ENCODE measurements around the gene NEDD4L.

GRCh38 chr18:58400331-58400870, 356.4 kb downstream of the NEDD4L start:
- TF ChIP-seq CTCF (IDR thresholded peaks at IDR 0.05) = no peak
- TF ChIP-seq EP300 (IDR thresholded peaks at IDR 0.05) = peak in 1 of 4 donors; percentile 14

Data from sigmoid colon (tissue), 4 donors.